Esophagus muscularis mucosa (tissue), 4 donors: ENCODE results near the gene CHCHD6.

Source experiments
- CTCF ChIP-seq, 3 experiments: fragments of 200-600 bp in 2 of 3; fragments of 450-650 bp in 1 of 3; sonication (generic) in 2 of 3; IDR thresholded peaks; one replicate each; pipeline ENCODE4 v1.5.1; 2017 to 2019; ENCODE audit warnings: antibody characterized with exemption in 3 of 3, mild to moderate bottlenecking in 2 of 3, moderate library complexity in 1 of 3
- EP300 ChIP-seq: sonication (generic); formaldehyde crosslinking; IDR thresholded peaks from one replicate; pipeline ENCODE4 v1.6.1; 2017; ENCODE audit warnings: antibody characterized with exemption
- POLR2A ChIP-seq: fragments of 450-650 bp; IDR thresholded peaks from one replicate; pipeline ENCODE4 v1.6.1; 2017; ENCODE audit warnings: antibody characterized with exemption, moderate library complexity, mild to moderate bottlenecking, low read depth
- POLR2AphosphoS5 ChIP-seq, 2 donors: sonication (generic); formaldehyde crosslinking; IDR thresholded peaks; one replicate each; pipeline ENCODE4 v1.6.1; 2017; ENCODE audit warnings: antibody characterized with exemption in 2 of 2

GRCh38 chr3:126945171-126945721 lies 241.2 kb downstream of the CHCHD6 start:
- TF ChIP-seq POLR2AphosphoS5 (IDR thresholded peaks at IDR 0.05) = no peak
- TF ChIP-seq CTCF (IDR thresholded peaks at IDR 0.05) = no peak
- TF ChIP-seq POLR2A = no peak
- no peak for TF ChIP-seq EP300
